Breast epithelium (tissue), 3 donors: ENCODE results near the gene STXBP3.

Source experiments
- POLR2A ChIP-seq: fragments of 450-650 bp; IDR thresholded peaks from one replicate; pipeline ENCODE4 v1.6.1; 2016; ENCODE audit warnings: antibody characterized with exemption, mild to moderate bottlenecking, moderate library complexity
- POLR2AphosphoS5 ChIP-seq, 3 donors: sonication (generic); formaldehyde crosslinking; IDR thresholded peaks; one replicate each; pipeline ENCODE4 v1.6.1; 2017; ENCODE audit warnings: antibody characterized with exemption in 3 of 3
- TF ChIP-seq, protein P1 (sequence below), 3 donors: fragments of 450-650 bp; IDR thresholded peaks; one replicate each; pipeline ENCODE4 v1.5.1; 2016 to 2017; ENCODE audit warnings: antibody characterized with exemption in 3 of 3, mild to moderate bottlenecking in 3 of 3, moderate library complexity in 3 of 3

- TF ChIP-seq, protein P1, sequence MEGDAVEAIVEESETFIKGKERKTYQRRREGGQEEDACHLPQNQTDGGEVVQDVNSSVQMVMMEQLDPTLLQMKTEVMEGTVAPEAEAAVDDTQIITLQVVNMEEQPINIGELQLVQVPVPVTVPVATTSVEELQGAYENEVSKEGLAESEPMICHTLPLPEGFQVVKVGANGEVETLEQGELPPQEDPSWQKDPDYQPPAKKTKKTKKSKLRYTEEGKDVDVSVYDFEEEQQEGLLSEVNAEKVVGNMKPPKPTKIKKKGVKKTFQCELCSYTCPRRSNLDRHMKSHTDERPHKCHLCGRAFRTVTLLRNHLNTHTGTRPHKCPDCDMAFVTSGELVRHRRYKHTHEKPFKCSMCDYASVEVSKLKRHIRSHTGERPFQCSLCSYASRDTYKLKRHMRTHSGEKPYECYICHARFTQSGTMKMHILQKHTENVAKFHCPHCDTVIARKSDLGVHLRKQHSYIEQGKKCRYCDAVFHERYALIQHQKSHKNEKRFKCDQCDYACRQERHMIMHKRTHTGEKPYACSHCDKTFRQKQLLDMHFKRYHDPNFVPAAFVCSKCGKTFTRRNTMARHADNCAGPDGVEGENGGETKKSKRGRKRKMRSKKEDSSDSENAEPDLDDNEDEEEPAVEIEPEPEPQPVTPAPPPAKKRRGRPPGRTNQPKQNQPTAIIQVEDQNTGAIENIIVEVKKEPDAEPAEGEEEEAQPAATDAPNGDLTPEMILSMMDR (IDR thresholded peaks at IDR 0.05): no peak
- TF ChIP-seq POLR2AphosphoS5 (IDR thresholded peaks at IDR 0.05) (no peak), POLR2A (no peak)
These were observed 12.3 kb downstream of the STXBP3 start for GRCh38 chr1:108758796-108759195.
